Ureter (tissue), 1 donor: Measurements from ENCODE around the gene RXRG. TPM values are rescaled to one million over a fixed set of nuclear protein-coding genes. Genes with fewer than 3 reads are reported as not detected.

Experiments used
- DNase-seq: peaks from one replicate; pipeline ENCODE4 v3.0.0-alpha.2; 2020; ENCODE audit warnings: low spot score
- total RNA-seq: library from RNA; stranded (reverse); gene quantifications from one replicate; pipeline ENCODE4 v1.2.4, GENCODE V29; 2023
- donor health status: DM: yes; HTN: yes; CAD: no.

RXRG gene
- total RNA-seq, 1 donor from 2014 or later: 0.86 TPM

DNA sequence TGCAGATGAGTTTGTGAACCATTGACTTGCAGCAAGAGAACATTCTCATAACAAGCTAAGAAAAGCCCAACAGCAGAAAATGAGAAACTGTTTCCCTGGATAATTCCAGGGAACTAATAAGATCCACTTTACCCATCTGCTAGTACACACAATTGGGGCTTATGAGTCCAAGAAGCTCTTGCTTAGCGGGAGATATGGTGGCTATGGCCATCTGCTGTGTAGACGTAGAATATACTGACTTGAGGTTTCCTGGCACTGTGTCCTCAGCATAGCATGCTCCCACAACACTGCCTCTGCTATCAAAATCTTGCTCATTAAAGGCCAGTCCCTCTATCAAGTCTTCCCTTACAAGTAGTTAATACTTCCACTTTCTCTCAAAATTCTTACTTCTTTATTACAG is 6.8 kb upstream of the RXRG start:
- DNase-seq: peak; percentile 7

GRCh38 chr1:165449131-165449530 is 4.2 kb upstream of the RXRG start:
- no peak for DNase-seq

DNA sequence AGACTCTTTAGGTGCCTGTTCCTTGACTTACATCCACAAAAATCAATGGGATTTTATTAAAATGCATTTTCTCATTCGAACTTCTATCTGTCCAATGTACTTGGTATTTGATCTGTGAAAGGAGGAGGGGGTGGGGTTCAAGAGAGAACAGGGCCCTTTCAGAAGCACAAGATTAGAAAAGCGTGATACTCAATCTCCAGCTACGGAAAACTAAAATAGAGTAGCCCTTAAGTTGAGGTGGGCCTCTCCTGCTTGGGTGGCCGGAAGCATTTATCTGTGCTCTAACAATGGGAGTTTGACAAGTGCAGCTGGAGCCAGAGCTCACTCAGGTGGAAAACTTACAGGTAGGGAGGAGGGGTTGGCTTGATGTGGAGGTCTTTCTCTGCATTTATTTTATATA is 462 bp upstream of the RXRG start:
- DNase-seq: no peak

GRCh38 chr1:165443539-165444311 is 1.2 kb downstream of the RXRG start:
- DNase-seq: no peak

DNA sequence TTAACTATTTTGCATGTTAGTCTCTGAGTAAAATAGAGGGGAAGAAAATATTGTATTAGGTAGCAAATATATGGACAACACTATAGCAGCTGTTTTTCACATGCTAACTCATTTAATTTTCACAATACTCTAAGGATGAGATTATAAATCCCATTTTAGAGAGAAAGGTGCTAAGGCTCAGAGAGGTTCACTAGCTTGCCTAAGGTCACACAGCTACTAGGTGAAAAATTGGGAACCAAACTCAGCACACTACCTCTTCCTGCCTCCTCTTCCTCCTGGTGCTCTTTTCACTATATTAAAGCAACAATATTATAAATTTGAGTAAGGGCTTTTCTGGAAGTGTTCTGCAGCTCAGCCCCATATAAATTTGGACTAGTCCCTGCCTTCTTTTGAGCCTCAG is 2.3 kb downstream of the RXRG start:
- DNase-seq: no peak

DNA sequence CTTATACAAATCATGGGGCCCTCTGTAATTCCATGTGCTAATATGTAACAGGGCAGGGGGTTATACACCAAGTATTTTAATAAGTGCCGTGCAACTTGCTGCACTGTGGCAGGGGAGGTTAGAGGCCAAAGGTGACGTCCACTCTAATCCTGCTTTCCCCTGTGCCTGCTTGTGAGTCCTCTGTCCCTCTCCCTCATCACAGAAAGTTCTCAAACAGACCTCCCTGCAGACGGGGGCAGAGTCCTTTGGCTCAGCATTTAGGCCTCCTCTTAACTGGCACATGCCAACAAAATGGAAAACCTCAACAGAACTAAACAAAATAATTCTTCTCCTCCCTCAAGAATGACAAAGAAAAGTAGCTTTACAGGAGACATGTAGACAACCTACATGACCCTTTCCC is 2.9 kb downstream of the RXRG start:
- no peak for DNase-seq

GRCh38 chr1:165441166-165441880 is 3.6 kb downstream of the RXRG start:
- DNase-seq: no peak

GRCh38 chr1:165439330-165439729 is 5.6 kb downstream of the RXRG start:
- DNase-seq: no peak

DNA sequence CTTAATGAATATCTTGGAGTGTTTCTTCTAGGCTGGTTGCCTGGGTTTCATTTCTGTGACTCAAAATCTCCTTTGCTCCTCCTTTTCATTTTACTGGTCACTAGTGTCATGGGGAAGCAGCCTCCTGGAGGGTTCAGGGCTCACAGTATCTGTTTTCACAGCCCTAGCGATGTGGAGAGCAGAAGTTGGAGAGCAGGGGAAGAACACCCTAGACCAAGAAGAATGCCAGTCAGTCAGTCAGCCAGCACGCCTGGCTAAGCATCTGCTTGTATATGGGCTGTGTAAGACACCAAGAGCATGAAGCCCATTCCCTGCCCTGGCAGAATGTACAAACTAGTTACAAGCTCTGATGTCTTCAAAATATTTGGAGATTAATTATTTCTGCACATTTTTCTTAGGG is 7.9 kb downstream of the RXRG start:
- no peak for DNase-seq

DNA sequence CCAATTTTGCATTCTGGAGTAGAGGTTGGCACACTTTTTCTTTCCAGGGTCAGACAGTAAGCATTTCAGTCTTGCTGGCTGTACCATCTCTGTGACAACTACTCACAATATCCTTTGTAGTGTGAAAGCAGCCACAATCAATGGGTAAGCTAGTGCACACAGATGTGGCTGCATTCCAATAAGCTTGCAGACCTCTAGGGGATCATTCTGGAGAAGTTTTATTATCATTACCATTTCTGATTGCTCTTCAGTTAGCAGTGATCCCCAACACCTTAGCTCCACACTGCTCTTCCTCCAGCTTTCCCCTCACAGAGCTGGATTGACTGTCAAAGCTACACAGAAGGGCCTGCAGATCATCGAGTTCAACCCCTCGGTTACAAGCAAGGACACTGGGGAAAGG is 9.1 kb downstream of the RXRG start:
- no peak for DNase-seq

GRCh38 chr1:165434281-165434680 is 10.6 kb downstream of the RXRG start:
- DNase-seq: no peak

DNA sequence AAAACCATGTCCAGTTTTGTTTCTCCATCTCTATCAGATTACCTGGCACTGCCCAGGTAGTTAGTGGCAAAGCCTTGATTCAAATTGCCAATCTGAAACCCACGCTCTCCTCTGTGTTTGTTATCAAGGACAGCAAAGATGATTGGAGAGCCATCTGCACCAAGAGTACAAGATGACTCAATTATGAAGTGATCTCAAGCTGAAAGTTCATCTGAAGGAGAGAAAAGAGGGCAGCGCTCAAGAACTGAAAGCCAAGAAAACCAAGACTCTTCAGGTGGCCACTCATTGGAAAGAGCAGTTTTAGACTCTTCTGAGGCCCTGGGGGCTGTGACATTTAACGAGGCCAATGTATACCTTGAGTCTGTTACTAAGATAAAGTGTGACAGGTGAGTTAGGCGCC is 13.8 kb downstream of the RXRG start:
- DNase-seq: no peak

DNA sequence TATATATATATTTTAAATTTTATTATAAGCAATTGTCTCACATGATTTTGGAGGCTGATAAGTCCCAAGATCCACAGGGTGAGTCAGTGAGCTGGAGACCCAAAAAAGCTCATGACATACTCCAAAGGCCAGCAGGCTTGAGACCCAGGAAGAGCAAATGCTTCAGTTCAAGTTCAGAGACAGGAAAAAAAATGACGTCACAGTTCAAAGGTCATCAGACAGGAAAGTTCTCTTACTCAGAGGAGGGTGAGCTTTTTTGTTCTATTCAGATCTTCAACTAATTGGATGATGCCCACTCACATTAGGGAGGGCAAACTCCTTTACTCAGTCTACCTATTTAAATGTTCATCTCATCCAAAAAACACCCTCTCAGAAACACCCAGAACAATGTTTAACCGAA is 18.2 kb downstream of the RXRG start:
- no peak for DNase-seq

DNA sequence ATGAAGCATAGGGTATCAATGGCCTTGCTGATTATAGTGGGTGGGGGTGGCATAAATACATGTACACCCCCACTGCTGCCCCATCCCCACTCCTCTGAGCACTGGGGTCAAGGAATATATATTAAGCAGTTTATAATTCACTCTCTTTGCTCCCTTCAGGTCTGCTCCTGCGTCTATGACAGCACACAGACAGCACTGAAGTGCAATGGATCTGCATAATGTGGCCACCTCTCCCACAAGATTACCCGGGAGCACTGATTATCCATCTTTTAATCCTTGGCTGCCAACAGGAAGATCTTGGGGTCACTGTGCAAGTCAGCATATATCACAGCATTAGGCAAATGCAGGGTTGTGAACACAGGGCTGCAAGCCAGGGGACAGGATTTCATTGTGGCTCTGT is 19.3 kb downstream of the RXRG start:
- DNase-seq: no peak

GRCh38 chr1:165424454-165425216 is 20.3 kb downstream of the RXRG start:
- DNase-seq: no peak

- DNase-seq: no peak
Measured at GRCh38 chr1:165423136-165423535, 21.8 kb downstream of the RXRG start.

- no peak for DNase-seq
Measured at GRCh38 chr1:165420655-165421054, 24.3 kb downstream of the RXRG start.

DNA sequence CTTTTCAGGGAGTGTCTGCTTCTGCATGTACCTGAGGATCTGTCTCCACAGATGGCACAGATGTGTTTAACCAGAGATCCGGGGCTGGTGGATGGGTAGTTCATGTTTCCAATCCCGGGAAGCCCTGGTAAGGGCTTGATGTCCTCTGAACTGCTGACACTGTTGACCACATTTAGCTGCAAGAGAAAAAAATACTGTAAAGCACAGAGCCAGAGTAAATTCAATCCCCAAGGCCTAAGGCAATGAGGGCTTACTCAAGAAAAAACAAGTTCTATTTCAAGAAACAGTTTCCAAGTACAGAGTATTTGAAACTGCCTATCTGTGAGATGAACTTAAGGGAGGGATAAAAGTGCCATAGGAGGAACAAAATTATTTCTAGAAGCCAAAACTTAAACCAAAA is 25.1 kb downstream of the RXRG start:
- DNase-seq: no peak

DNA sequence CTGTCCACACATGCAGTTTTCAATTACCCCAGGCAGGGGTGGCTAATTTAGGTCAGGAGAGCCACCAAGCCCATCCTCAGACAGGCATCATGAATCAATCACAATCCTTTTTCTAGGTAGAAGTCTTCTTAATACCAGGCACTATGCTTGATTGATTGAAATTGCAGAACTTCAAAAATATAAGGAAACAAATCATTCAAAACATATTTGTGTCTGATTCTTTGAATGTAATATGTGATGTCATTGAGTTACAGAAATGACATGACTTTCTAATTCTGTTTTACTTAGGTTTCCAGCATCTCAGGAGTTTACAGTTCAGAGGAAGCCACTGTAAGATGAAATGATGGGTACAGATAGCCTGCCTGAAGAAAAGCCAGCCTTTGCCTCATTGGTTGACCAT is 26.7 kb downstream of the RXRG start:
- no peak for DNase-seq

DNA sequence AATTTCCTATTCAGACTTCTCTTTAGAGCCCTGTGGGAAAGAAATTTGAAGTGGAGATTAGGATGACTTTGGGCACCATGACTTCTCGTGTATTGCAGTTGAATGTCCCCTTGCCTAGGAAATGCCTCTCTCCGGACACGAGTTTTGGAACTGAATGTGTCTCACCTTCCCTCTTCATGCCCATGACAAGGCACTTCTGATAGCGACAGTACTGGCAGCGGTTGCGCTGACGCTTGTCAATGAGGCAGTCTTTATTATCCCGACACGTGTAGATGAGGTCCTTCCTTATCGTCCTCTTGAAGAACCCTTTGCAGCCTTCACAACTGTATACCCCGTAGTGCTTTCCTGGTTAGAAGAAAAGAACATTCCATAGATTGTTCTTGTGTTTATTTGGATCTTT is 28.1 kb downstream of the RXRG start:
- no peak for DNase-seq

DNA sequence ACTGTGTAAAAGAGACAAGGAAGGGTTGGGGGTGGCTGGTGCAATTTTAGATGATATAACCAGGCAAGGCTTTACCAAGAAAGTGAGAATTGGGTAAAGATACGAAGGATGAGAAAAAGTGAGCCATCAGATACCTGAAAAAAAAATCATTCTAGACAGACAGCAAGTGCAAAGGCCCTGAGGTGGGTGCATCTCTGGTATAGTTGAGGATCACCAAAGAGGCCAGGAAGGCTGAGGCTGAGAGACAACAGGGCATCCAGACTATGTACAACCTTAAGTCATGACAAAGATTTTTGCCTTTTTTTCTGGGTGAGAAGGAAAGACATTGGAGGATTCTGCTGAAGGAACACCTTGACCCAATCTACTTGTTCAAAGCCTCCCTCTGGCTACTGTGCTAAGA is 29.9 kb downstream of the RXRG start:
- no peak for DNase-seq

DNA sequence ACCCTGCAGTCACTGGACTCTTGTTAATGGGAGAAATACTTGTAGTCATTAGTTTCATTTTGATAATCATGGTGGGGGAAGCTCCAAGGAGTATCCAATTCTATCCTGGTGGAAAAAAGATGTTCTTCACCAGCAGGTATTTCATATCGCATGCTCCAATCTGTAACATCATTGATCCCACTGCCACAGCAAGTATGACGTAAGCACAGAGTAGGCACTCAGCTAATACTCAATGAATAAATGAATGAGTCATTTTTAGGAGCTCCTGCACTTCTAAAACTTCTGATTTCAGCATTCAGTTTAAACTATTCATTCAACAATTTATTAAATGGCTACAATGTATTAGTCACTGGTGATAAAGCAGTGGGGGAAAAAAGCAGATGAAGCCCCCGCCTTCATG is 30.3 kb downstream of the RXRG start:
- DNase-seq: no peak

DNA sequence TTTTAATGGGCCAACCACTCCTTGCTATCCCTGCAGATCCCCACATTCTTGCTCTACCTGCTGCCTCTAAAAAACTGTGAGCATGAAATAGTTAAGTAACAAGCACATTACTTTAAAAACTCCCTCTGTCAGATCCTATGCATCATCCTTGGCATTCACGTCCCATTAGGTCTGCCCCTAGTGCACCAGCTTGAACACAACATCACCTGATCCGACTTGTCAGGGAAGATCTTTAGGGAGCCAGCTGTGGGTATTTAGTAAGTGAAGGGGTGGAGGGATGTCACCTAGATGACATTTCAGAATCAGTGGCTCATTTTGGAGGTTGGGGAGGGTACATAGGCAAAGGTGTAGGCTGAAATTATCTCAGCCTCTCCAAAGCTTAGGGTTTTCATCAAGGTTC is 33.5 kb downstream of the RXRG start:
- no peak for DNase-seq
